ENCODE measurements around the gene ZNF789.
A peak's percentile ranks its signal among the peaks of the same experiment; 100 is the strongest.
"Not testable (repeated sequence)": the region's sequence is repeated elsewhere in the genome, so short reads cannot be mapped to it uniquely, and the experiment has no call there.

ZNF789 gene

GRCh38 chr7:99457650-99458493 lies 14.8 kb upstream of the ZNF789 start:
- DNase-seq = no peak

- DNase-seq = peak in 2 of 58 donors; percentile 10 to 14
Observed at GRCh38 chr7:99459087-99459486, 13.6 kb upstream of the ZNF789 start.

DNA sequence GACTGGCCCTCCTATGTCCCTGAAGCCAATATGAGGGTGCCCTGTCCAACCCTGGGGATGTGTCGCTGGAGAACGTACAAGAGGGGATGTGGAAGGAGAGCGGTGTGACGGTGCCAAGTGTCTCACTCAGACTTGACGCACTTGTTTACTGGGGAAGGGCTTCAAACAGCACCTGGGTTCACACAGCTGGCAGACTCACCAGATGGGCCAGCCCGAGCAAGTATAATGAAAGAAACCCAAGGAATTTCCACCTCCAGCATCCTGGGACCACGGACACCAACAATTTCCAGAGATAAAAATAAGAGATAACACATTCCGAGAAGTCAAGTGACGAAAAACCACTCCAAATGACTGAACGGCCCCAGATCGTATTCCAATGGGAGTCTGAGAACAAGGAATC lies 12.0 kb upstream of the ZNF789 start:
- no peak for DNase-seq

DNA sequence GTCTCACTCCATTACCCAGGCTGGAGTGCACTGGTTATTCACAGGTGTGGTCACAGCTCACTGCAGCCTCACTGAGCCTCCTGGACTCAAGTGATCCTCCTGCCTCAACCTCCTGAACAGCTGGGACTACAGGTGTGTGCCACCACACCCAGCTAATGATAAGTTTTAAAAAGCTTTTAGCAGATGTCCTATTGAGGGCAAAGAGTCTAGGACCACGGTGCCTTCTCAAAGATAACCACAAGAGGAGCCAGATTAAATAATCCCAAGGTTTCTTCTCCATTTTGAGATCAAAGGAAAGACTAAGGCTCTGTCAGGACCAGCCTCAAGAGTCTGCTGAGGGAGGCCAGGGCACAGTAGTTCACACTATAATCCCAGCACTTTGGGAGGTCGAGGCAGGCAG lies 11.5 kb upstream of the ZNF789 start:
- no peak for DNase-seq

GRCh38 chr7:99465421-99465768 lies 7.3 kb upstream of the ZNF789 start:
- DNase-seq = no peak

DNA sequence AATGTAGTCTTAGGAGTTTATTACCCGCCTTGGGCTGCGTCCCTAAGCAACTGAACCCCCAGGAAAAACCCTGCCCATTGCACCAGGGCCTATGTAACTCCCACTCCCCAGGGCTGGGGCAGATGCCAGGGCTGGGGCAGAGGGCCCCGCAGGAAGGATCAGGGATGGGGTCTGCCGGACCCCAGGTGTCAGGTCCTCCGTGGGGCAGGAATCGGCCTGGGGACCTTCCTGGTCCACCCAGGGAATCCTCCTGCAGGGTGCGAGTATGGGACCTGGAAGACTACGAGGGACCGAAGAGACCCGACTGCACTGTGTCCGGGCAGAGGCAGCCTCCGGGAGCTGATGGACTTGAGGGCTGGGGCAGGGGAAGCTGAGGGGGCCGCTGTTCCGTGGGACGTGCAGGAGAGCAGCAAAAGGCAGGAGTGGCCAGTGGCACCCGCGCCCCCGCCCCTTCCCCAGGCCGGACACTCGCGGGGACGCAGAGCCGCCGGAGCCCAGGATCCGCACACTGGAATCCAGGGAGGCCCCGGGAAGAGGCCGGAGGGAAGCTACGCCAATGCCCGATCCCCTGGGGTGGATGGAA lies 4.3 kb upstream of the ZNF789 start:
- DNase-seq = no peak

DNA sequence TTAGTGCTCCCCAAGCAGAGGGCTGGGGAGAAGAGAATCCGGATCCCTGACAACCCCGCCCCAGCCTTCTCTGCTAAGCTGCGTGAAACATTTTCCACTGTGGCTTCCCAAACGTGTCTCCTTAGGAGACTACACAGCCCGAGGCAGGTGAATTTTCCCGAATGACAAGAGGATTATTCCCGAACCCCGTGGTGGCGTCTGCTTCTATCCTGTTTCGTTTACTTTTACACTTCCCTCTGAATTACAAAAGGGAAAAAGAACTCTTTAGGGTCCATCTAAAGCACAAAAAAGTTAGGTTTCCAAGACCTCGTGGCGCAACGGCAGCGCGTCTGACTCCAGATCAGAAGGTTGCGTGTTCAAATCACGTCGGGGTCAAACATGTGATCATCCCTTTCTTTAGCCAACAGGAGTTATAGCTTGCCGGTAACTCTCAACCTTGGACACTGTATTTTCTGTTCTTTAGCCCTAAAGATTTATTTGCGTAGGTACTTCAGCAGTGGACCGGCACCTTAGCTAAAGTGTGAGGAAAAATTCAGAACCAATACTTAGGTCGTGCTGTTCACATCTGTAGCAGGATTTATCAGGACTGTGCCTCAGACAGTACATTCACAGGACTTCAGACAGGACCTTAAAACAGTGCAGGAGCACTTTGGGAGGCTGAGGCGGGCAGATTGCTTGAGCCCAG lies 3.2 kb upstream of the ZNF789 start:
- no peak for DNase-seq

DNA sequence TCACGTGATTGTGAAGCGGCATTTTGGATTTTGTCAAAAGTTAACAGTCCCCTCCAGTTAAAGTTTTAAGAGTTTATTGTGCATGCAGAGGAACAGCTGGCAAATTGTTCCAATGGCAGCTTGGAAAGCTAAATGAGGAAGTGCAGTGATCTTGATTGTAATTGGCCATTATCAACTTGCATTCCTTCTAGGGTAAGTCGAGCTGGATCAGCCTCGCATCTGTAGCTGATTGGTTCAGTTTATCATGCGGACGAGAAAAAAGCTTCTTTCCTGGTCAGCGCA lies 566 bp downstream of the ZNF789 start:
- peak in 3 of 58 donors; percentile 15 to 59 (median 17) for DNase-seq

DNA sequence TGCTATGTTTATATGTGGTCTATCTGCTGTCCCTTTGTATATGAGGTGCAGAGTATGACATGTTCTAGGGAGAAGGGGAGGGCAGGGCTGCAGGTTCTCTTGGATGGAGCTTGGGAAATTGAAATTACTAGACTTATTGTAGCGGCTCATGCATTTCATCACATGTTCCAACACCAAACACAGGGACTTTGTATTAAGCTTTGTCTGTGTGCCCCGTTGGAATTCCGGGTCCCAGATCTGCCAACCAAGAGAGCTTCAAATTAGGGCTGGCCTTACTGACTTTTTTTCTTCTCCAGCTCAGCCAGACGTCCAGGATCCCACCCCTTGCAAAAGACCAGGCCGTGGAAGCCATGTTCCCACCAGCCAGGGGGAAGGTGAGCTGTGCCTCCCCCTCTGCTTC lies 3.4 kb downstream of the ZNF789 start:
- DNase-seq = no peak

DNA sequence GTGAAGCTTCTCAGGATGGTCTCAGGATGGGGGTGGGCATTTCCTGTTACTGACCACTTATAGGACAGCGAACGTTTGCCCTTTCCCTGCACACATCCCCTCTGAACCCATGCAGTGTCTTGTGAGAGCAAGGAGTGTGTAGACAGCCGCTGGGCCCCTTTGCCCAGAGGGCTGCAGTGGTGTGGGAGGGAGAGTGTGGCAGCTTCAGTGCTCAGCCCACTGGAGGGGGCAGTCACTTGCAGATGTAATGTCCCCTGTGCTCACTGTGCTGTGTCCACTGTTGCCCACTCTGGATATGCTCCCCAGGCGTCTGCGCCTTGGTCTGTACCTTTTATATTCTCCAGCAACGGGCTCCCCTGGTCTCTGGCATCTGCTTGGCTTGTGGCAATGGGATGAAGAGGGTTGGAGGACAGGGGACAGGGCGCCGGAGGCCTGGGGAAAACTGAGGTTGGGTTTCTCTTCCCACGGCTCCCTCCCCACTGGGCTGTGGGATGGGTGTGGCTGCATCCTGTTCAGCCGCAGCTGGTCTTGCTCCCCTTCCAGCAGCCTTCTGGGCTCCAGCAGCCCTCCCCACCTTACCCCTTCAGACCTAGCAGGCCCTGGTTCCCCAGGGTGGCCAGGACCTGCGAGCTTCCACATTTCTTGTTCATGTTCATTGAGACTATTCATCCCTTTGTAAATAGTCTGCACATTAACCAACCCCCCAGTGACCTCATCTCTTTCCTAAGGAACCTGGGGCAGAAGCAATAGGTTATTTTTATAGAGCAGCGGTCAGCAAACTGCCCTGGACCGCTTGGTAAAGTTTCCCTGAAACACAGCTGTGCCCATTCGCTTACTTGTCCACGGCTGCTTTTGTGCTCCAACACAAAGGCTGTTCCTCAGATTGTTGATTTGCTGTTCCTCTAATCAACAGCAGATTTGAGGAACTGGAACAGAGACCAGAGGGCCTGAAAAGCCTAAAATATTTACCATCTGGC lies 6.1 kb downstream of the ZNF789 start:
- DNase-seq = no peak

DNA sequence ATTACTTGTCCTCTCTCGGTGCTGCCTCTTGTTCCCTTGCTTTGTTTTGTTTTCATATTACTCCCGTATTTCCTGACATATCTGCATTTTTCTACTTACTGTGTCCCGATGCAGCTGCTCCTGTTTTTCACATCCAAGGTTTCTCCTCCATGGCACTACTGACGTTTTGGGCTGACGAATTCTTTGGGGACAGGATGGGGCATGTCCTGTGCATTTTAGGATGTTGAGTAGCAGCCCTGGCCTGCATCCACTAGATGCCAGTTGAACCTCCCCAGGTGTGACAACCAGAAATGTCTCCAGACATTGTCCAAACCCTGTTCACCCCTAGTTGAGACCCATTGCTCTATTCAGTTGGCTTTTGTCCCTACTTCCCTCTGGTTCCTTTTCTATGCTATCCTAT lies 12.4 kb downstream of the ZNF789 start:
- no peak for DNase-seq

- DNase-seq = no peak
Observed at GRCh38 chr7:99489235-99489634, 16.5 kb downstream of the ZNF789 start.

DNA sequence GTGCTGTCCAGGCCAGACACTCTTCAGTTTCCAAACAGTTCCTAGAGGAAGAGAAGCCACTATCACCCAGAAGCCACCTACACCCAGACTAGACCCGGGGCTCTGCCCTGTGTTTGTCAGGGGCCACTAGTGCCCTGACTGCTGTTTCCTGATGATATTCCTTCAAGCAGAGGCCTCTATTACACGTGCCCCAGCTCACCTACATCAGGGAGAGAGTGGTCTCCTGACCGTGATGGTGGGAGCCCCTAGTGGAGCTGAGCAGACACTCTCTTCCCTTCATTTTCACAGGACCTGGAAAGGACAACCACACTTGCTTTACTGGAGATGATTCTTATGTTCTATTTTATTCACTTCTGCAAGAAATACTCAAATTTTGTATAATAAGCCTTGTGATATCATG lies 18.2 kb downstream of the ZNF789 start:
- DNase-seq = no peak

GRCh38 chr7:99493823-99494222 lies 21.1 kb downstream of the ZNF789 start:
- no peak for DNase-seq

GRCh38 chr7:99497766-99498545 lies 25.3 kb downstream of the ZNF789 start:
- DNase-seq = no peak

DNA sequence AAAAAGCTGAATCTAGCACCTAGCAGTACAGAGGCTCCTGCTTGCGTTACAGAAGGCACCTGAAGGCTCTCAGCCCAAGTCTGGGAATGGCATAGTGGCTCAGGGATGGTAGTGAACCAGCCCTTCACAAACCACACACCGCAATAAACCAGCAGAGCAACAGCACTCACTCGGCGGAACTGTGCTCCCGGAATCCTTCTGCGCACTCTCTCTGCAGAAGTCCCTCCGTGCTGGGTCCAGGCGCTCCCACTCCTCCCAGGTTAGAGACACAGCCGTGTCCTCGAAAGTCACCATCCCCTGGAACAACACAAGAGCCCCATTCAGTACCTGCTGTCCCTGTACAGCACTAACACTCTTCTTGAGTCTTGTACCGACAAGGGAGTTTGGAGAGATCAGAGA lies 25.9 kb downstream of the ZNF789 start:
- no peak for DNase-seq

DNA sequence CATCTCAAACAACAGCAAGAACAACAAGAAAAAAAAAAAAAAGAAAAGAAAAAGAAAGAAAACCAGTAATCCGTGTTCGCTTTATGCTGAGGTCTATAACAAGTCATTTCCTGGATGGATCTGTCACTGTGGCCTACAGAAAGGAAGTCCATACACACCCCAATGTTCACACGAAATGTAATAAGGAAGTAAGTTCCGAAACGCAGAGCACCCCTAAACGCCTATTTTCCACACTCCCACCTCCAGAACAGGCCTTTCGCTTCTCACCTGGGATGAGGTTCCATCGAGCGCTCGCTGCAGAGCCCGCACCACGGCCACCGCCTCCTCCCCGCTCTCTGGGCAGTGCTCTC lies 26.7 kb downstream of the ZNF789 start:
- peak in 1 of 58 donors; percentile 44 for DNase-seq

- DNase-seq = peak; percentile 40 to 96 (median 88)
Observed at GRCh38 chr7:99499721-99500636, 27.3 kb downstream of the ZNF789 start, which contains the start of gene ZNF394. ZNF394 (minus strand) TSS chr7:99500281; CDS start chr7:99500093, 188 bp downstream.

GRCh38 chr7:99500637-99501009 lies 27.9 kb downstream of the ZNF789 start:
- peak in 1 of 58 donors; percentile 17 for DNase-seq

GRCh38 chr7:99501236-99501635 lies 28.5 kb downstream of the ZNF789 start:
- not testable (repeated sequence) for DNase-seq

Measured in anterior cingulate cortex (tissue), 58 donors.